H9 (cell line): ENCODE measurements around the gene LIG3. TPM values are rescaled to one million over a fixed set of nuclear protein-coding genes. Genes with fewer than 3 reads are reported as not detected.

Experiments used
- DNase-seq: peaks from one replicate; pipeline ENCODE4 v3.0.0-alpha.2; 2017
- H2AFZ ChIP-seq: one replicate; pipeline ENCODE4 v1.6.1; 2013; ENCODE audit warnings: mild to moderate bottlenecking, low read length, control low read depth, moderate library complexity
- H2AK5ac ChIP-seq: 2 replicates; pipeline ENCODE4 v1.6.1; 2013; ENCODE audit warnings: low read length, control low read depth, mixed read lengths; ENCODE audit not compliant: insufficient read length
- H2BK120ac ChIP-seq: one replicate; pipeline ENCODE4 v1.6.1; 2013; ENCODE audit warnings: low read depth, mild to moderate bottlenecking, low read length, control low read depth, inconsistent platforms; ENCODE audit not compliant: poor library complexity, severe bottlenecking
- H2BK12ac ChIP-seq: 2 replicates; pipeline ENCODE4 v1.6.1; 2013; ENCODE audit warnings: low read length, control low read depth, mixed read lengths, low read depth; ENCODE audit not compliant: insufficient read length
- H2BK15ac ChIP-seq: 2 replicates; pipeline ENCODE4 v1.6.1; 2013; ENCODE audit warnings: low read depth, low read length, control low read depth
- H2BK20ac ChIP-seq: one replicate; pipeline ENCODE4 v1.6.1; 2013; ENCODE audit warnings: low read depth, mild to moderate bottlenecking, low read length, control low read depth, inconsistent platforms; ENCODE audit not compliant: poor library complexity, severe bottlenecking
- H2BK5ac ChIP-seq: 2 replicates; pipeline ENCODE4 v1.6.1; 2013; ENCODE audit warnings: low read length, control low read depth, mixed read lengths; ENCODE audit not compliant: insufficient read length
- H3K14ac ChIP-seq: 2 replicates; pipeline ENCODE4 v1.6.1; 2013; ENCODE audit warnings: low read length, control low read depth; ENCODE audit not compliant: insufficient read depth
- H3K18ac ChIP-seq: 2 replicates; pipeline ENCODE4 v1.6.1; 2013; ENCODE audit warnings: low read depth, mild to moderate bottlenecking, mixed read lengths, low read length, control low read depth; ENCODE audit not compliant: insufficient read length
- H3K23ac ChIP-seq: 2 replicates; pipeline ENCODE4 v1.6.1; 2013; ENCODE audit warnings: low read length, control low read depth, mixed read lengths, low read depth; ENCODE audit not compliant: insufficient read length
- H3K23me2 ChIP-seq: 2 replicates; pipeline ENCODE4 v1.6.1; 2013; ENCODE audit warnings: low read depth, mild to moderate bottlenecking, mixed read lengths, low read length, control low read depth; ENCODE audit not compliant: insufficient read length, poor library complexity, severe bottlenecking
- H3K27ac ChIP-seq: 2 replicates; pipeline ENCODE4 v1.5.1; 2013; ENCODE audit warnings: low read length, control low read depth, mixed read lengths, low read depth; ENCODE audit not compliant: insufficient read length
- H3K27me3 ChIP-seq: 2 replicates; pipeline ENCODE4 v1.6.1; 2013; ENCODE audit warnings: low read length, control low read depth, inconsistent platforms; ENCODE audit not compliant: insufficient read depth
- H3K4ac ChIP-seq: 2 replicates; pipeline ENCODE4 v1.6.1; 2013; ENCODE audit warnings: low read depth, mild to moderate bottlenecking, control low read depth, inconsistent platforms, low read length, moderate library complexity
- H3K4me1 ChIP-seq: 2 replicates; pipeline ENCODE4 v1.6.1; 2013; ENCODE audit warnings: low read length, control low read depth, inconsistent platforms; ENCODE audit not compliant: insufficient read depth
- H3K4me2 ChIP-seq: 2 replicates; pipeline ENCODE4 v1.6.1; 2013; ENCODE audit warnings: low read length, control low read depth, mixed read lengths; ENCODE audit not compliant: insufficient read length, insufficient read depth
- H3K56ac ChIP-seq: 2 replicates; pipeline ENCODE4 v1.6.1; 2013; ENCODE audit warnings: low read depth, mild to moderate bottlenecking, mixed read lengths, low read length, control low read depth; ENCODE audit not compliant: insufficient read length
- H3K79me1 ChIP-seq: 2 replicates; pipeline ENCODE4 v1.6.1; 2013; ENCODE audit warnings: low read depth, mild to moderate bottlenecking, moderate library complexity, low read length, control low read depth, inconsistent platforms; ENCODE audit not compliant: insufficient read depth, poor library complexity, severe bottlenecking
- H3K79me2 ChIP-seq: 2 replicates; pipeline ENCODE4 v1.6.1; 2013; ENCODE audit warnings: low read length, control low read depth, inconsistent platforms; ENCODE audit not compliant: insufficient read depth
- H3K9ac ChIP-seq: 2 replicates; pipeline ENCODE4 v1.6.1; 2013; ENCODE audit warnings: low read length, control low read depth, mixed read lengths; ENCODE audit not compliant: insufficient read length; ENCODE audit errors: extremely low read depth
- H3K9me3 ChIP-seq: one replicate; pipeline ENCODE4 v1.6.1; 2013; ENCODE audit warnings: low read depth, low read length, inconsistent platforms; ENCODE audit not compliant: control insufficient read depth
- H3T11ph ChIP-seq: one replicate; pipeline ENCODE4 v1.6.1; 2013; ENCODE audit warnings: mild to moderate bottlenecking, low read length, control low read depth, inconsistent platforms
- H4K20me1 ChIP-seq: one replicate; pipeline ENCODE4 v1.6.1; 2013; ENCODE audit not compliant: control insufficient read depth, insufficient read length, insufficient read depth
- H4K5ac ChIP-seq: 2 replicates; pipeline ENCODE4 v1.6.1; 2013; ENCODE audit warnings: low read depth, mild to moderate bottlenecking, mixed read lengths, low read length, control low read depth; ENCODE audit not compliant: insufficient read length
- H4K8ac ChIP-seq: replicated peaks from 2 replicates; pipeline ENCODE4 v1.6.1; 2013; ENCODE audit warnings: low read length, control low read depth, mixed read lengths, low read depth; ENCODE audit not compliant: insufficient read length
- H4K91ac ChIP-seq: 2 replicates; pipeline ENCODE4 v1.6.1; 2013; ENCODE audit warnings: low read depth, mild to moderate bottlenecking, moderate library complexity, mixed read lengths, low read length, control low read depth; ENCODE audit not compliant: insufficient read length
- H3K27ac Mint-ChIP-seq, 3 experiments: 2 replicates in 2 of 3; 3 replicates in 1 of 3; pipeline ENCODE4 v1.8.0; 2020 to 2021; ENCODE audit warnings: mixed read lengths in 3 of 3, mild to moderate bottlenecking in 1 of 3, moderate library complexity in 1 of 3
- H3K27me3 Mint-ChIP-seq: 2 replicates; pipeline ENCODE4 v1.8.0; 2021; ENCODE audit warnings: low read depth, mild to moderate bottlenecking, moderate library complexity, mixed read lengths
- H3K36me3 Mint-ChIP-seq, 3 experiments: 2 replicates in 2 of 3; 3 replicates in 1 of 3; pipeline ENCODE4 v1.8.0; 2020 to 2021; ENCODE audit warnings: low read depth in 3 of 3, mixed read lengths in 3 of 3; ENCODE audit not compliant: insufficient read depth in 1 of 3
- H3K4me1 Mint-ChIP-seq, 2 experiments: 2 replicates each; pipeline ENCODE4 v1.8.0; 2020; ENCODE audit warnings: mixed read lengths in 2 of 2
- H3K4me3 Mint-ChIP-seq, 2 experiments: 2 replicates in 1 of 2; 3 replicates in 1 of 2; pipeline ENCODE4 v1.8.0; 2020 to 2021; ENCODE audit warnings: mild to moderate bottlenecking in 2 of 2, mixed read lengths in 2 of 2, moderate library complexity in 1 of 2
- H3K9me3 Mint-ChIP-seq, 2 experiments: 2 replicates in 1 of 2; 3 replicates in 1 of 2; pipeline ENCODE4 v1.8.0; 2020; ENCODE audit warnings: mild to moderate bottlenecking in 2 of 2, mixed read lengths in 2 of 2, moderate library complexity in 1 of 2
- WGBS: extraction: QIAGEN DNeasy Blood & Tissue Kit; methylation state at CpG from one replicate; pipeline ENCODE4 v1.1.7; 2013; ENCODE audit warnings: missing lambda C conversion rate, low lambda C conversion rate, mixed read lengths; ENCODE audit not compliant: insufficient read length; ENCODE audit errors: extremely low coverage; 5-methylcytosine and 5-hydroxymethylcytosine counted together
- total RNA-seq: library from RNA; stranded (reverse); gene quantifications from 2 replicates; pipeline ENCODE4 v1.2.1, GENCODE V29; 2021
- TF ChIP-seq, protein P1 (sequence below): fragments of 200-600 bp; sonication (generic); conservative IDR thresholded peaks from 3 replicates; pipeline ENCODE4 v1.8.0; 2021; ENCODE audit warnings: antibody characterized with exemption, mild to moderate bottlenecking

LIG3 gene
- total RNA-seq, 1 experiment from 2014 or later, result 96.0 TPM

- H2AFZ ChIP-seq, result no peak within 1 kb of the TSS
- peaks cover 9% of the 10 kb centered on the region for H3K23me2 ChIP-seq
- H3K79me1 ChIP-seq, result no peaks in the 10 kb centered on the region
- TF ChIP-seq, protein P1, sequence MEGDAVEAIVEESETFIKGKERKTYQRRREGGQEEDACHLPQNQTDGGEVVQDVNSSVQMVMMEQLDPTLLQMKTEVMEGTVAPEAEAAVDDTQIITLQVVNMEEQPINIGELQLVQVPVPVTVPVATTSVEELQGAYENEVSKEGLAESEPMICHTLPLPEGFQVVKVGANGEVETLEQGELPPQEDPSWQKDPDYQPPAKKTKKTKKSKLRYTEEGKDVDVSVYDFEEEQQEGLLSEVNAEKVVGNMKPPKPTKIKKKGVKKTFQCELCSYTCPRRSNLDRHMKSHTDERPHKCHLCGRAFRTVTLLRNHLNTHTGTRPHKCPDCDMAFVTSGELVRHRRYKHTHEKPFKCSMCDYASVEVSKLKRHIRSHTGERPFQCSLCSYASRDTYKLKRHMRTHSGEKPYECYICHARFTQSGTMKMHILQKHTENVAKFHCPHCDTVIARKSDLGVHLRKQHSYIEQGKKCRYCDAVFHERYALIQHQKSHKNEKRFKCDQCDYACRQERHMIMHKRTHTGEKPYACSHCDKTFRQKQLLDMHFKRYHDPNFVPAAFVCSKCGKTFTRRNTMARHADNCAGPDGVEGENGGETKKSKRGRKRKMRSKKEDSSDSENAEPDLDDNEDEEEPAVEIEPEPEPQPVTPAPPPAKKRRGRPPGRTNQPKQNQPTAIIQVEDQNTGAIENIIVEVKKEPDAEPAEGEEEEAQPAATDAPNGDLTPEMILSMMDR, result no peak
- no peak within 1 kb of the TSS for H4K91ac ChIP-seq
- peak within 1 kb of the TSS; percentile 73 for H3K4me2 ChIP-seq
- H3K14ac ChIP-seq, result peak within 1 kb of the TSS; percentile 92
- H4K8ac ChIP-seq, result no peak within 1 kb of the TSS
- H3K27ac Mint-ChIP-seq, result peak within 1 kb of the TSS; percentile 100
- H3K23ac ChIP-seq, result no peak within 1 kb of the TSS
- H3K18ac ChIP-seq, result peak within 1 kb of the TSS; percentile 93
- H3K4me1 Mint-ChIP-seq, result peaks cover 6 to 15% of the 10 kb centered on the region in 2 experiments
- H3K36me3 Mint-ChIP-seq, result peaks cover 6 to 28% (median 22%) of the 10 kb centered on the region in 3 experiments; a peak in 6 of 7 replicates
- H2BK20ac ChIP-seq, result no peak within 1 kb of the TSS
- H3K9me3 ChIP-seq, result no peaks in the 10 kb centered on the region
- peaks cover 0 to 3% of the 10 kb centered on the region in 2 experiments; a peak in 2 of 5 replicates for H3K9me3 Mint-ChIP-seq
- peak within 1 kb of the TSS; percentile 100 for H3K4me3 Mint-ChIP-seq
- DNase-seq, result peak; percentile 95
- no peak within 1 kb of the TSS for H2BK15ac ChIP-seq
- peak within 1 kb of the TSS; percentile 95 for H3K9ac ChIP-seq
- H4K5ac ChIP-seq, result peak within 1 kb of the TSS; percentile 61
- no peaks in the 10 kb centered on the region; the same call in 1 of the 2 replicates for H3K27me3 ChIP-seq
- H3K27ac ChIP-seq, result no peak within 1 kb of the TSS
- no peaks in the 10 kb centered on the region for H4K20me1 ChIP-seq
- peak within 1 kb of the TSS; percentile 45 for H2BK5ac ChIP-seq
- H3K79me2 ChIP-seq, result peaks cover 9% of the 10 kb centered on the region; the same call in 1 of the 2 replicates
- H2BK12ac ChIP-seq, result no peak within 1 kb of the TSS
- WGBS, result no CpG with 5 or more reads among the region's 65 CpGs
- peak within 1 kb of the TSS; percentile 52 for H2BK120ac ChIP-seq
- H2AK5ac ChIP-seq, result no peak within 1 kb of the TSS
- no peaks in the 10 kb centered on the region for H3K4me1 ChIP-seq
- peak within 1 kb of the TSS; percentile 7 for H3K56ac ChIP-seq
- H3K4ac ChIP-seq, result no peak within 1 kb of the TSS; the same call in 1 of the 2 replicates
- no peak within 1 kb of the TSS for H3T11ph ChIP-seq
- peaks cover 26% of the 10 kb centered on the region for H3K27me3 Mint-ChIP-seq
Measured at GRCh38 chr17:34961093-34961911, 19.0 kb upstream of the LIG3 start, which contains the start of the genes CCT6B and ZNF830. Gene CCT6B, minus strand, starts transcription at chr17:34961460. Its CDS starts 67 bp downstream, at chr17:34961393. Gene ZNF830, plus strand, starts transcription at chr17:34961540. Its CDS starts 27 bp downstream, at chr17:34961567.
